Measurements from ENCODE around the gene GMDS.
A peak's percentile ranks its signal among the peaks of the same experiment; 100 is the strongest.
"Not testable (repeated sequence)": the region's sequence is repeated elsewhere in the genome, so short reads cannot be mapped to it uniquely, and the experiment has no call there.

The GMDS gene

DNA sequence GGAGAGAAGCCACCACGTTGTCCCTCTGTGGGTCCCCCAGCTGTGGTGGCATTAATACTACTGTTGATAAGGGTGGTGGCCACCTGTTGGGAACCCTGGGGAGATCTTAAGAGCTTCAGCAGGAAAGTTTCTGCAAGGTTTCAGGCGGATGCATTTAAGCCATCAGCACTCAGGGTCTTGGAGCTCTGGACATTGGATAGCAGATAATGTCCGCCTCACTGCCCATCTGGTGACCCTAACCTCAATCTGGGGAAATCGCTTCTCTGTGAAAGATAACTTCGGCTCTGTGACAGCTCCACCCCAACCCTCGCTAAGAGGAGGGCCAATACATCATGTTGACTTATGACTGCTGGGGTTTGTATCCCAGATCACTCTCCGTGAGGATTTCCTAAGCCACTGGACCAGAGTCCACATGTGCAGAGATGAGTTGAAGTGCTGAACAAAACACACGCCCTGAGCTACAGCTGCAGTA lies 542.8 kb downstream of the GMDS start:
- no peak for DNase-seq

DNA sequence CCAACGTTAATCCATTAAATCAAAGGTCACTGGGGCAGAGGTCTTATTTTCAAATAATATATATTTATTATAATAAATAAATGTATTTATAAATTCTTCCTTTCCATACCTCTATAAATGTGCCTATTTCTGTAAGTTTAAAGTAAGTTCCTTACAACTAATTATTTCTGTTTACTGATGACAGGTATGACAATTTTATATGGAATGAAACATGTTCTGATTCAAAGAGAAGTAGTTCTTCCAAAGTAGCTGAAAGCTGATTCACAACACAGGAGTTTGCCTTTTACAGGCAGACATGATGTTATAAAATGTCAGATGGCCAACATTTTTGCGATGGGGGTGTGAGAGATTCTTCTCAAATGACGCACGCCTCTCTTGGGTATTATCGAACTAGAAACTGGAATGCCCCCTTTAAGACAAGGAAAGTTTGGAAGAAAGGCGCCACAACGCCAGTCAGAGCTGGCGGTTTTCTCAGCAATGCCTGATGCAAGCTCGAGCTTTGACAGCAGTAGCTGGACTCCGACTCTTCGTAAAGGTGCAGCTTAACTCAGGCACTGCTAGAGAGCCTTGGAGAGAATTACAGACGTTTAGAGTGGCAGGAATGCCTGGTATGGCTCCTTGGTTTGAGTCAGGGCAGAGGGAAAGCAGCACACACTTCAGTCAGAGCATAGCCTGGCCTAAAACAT lies 543.6 kb downstream of the GMDS start:
- no peak for DNase-seq

DNA sequence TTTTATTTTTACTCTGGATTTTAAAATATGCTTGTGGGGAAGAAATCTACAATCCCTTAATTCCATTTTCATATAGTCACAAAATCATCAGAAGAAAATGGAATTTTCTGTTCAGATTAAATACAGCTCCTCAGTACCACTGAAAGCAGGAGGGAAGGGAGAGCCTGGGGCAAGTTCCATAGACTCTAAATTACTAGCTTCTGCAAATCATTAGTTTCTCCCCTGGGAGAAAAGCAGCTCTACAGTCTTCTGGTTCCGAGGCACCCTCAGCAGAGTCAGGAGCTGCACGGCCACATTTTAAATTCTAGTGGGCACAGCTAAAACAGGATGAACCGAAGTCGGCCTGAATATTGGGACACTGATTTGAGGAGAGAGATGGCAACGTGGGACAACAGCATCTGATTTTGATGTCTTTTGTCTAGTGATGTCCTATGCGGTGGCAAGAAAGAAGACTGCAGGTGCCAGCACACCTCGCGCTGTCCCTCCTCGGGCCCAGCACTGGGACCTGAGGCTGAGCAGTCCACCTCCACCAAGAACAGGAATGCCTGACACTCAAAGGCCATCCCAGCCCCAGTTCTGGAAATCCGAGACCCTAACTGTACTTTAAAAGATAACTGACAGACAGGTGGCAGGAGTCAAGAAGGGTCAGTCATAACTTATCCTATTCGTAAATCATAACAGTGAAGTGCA lies 545.0 kb downstream of the GMDS start:
- no peak for DNase-seq

DNA sequence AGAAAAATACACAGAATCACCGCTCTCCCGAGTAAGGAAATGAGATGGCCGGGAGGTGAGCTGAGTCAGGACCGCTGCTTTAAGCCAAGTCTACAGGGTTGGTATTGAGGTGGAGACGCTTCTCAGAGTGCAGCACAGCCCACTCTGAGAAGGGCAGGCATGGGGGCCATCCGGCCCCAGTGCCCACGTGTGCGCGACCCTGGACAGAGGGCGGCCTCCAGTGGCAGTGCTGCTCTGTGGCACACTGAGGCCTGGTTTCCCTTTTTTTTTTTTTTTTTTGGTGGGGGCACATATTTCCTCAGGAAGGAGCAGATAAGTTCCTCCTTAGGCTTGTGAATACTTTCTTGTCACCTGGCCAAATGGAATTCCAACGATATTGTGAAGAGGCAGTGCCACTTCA lies 546.9 kb downstream of the GMDS start:
- DNase-seq, result peak in 2 of 4 experiments; percentile 5 to 20

DNA sequence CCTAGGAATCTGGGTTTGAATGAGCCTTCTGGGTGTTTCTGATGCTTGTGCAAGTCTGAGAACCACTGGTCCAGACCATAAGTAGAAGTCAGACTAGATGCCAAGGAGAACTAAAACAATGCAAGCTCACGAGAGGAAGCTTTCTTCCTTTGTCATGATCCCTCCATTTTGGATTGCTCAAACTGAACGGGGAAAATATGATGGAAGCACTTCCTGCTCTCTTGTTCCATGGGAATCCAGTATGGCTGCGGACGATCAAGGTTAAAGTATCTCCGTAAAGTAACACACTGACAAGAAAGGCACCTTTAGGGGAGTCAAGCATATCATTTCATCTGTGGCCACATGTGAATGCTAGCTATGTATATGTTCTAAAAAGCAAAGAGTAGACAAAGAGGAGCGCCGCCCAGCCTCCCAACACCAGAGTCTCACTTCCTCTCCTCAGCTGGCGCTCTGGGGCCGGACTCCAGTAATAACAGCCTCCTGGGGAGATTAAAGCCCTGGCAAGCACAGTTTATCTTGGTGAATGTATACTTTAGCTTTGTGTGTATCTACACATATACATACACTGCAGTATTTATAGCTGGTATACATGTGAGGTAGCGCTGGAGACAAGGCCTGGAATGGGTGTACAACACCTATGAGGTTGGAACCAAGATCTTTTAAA lies 547.6 kb downstream of the GMDS start:
- DNase-seq, result no peak

DNA sequence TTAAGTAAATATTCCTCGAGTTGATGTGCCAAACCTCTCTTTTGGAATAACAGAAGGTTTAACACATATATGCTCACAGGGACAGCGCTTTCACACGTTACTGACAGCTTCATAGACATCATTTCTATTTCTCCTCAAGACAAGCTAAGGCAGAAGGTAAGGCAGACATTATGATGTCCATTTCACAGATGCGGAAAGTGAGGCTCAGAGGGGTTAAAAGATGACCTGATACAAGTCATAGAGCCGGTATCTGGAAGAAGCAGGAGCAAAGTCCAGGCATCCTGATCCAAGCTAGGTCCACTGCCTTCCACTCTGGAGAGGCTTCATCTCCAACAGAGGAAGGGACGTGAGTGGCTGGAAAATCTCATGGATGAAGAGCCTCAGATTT lies 548.9 kb downstream of the GMDS start:
- DNase-seq, result no peak

DNA sequence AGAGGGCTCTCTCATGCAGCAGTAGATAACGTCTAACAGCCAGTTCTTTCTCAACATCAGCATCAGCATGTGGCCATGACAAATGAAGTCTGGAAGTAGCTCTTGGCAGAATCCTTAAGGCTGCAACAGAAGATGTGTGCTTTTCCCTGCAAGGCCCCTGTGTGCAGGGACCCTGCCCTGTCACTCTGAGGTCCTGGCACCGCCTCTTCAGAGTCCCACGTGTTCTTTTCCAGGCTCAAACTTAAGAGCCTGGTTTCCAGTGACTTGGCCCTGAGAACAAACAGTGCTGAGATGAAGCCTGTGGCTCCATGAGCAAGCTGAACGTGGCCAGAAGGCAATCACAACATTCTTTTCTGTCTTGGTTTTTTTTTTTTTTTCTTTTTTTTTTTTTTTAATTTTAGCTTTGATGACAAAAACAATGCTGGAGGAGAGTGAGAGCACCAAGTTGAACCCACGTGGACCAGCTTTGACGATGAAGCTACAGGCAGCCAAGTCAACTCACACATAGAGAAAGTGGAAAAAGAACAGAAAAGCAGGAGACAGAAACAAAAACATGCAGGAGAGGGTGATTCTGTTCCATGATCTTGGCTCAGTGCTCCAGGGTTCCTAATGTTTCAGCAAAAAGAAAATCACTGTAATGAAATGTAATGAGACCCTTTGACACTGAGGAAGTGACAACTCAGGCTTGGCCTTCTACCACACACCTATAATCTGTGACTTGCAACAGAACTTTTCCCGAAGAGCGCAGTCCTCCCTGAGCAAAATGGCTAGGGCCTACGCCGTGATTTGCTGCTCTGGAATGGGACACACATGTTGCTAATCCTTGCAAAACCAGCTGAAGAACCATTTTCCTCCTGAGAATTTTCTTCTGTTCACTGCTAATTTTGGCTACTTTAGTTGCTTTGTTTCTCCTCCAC lies 549.6 kb downstream of the GMDS start:
- DNase-seq, result no peak

DNA sequence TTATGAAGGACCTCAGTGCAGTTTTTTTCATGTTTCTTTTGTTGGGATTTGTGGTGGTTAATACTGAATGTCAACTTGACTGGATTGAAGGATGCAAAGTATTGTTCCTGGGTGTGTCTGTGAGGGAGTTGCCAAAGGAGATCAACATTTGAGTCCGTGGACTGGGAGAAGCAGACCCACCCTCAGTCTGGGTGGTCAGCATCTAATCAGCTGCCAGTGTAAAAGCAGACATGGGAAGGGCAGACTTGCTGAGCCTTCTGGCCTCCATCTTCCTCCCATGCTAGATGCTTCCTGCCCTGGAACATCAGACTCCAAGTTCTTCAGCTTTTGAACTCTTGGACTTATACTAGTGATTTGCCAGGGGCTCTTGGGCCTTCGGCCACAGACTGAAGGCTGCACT lies 553.6 kb downstream of the GMDS start:
- DNase-seq, result not testable (repeated sequence)

DNA sequence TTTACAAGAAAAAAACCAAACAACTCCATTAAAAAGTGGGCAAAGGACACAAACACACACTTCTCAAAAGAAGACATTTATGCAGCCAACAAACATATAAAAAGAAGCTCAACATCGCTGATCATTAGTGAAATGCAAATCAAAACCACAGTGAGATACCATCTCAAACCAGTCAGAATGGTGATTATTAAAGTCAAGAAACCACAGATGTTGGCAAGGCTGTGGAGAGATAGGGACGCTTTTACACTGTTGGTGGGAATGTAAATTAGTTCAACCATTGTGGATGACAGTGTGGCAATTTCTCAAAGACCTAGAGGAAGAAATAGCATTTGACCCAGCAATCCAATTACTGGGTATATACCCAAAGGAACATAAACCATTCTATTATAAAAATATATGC lies 554.7 kb downstream of the GMDS start:
- DNase-seq, result not testable (repeated sequence)

DNA sequence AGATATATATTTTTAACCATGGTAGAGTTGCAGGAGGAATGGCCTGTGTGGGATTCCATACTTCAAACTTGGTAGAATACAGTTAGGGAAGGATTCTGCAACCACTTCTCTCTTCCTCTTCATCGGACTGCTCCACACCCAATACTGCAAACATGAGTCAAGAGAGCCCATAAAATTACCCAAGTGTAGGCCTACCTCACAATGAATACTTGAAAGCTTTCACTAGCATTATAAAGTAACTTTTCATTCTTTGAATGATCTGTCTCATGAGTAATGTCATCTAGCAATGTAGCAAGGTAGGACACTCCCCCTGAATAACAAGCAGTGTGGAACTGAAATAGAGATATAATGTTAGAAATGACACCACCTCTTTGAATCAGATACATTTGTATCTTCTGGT lies 556.3 kb downstream of the GMDS start:
- DNase-seq, result peak in 3 of 4 experiments; percentile 19 to 45 (median 20)

DNA sequence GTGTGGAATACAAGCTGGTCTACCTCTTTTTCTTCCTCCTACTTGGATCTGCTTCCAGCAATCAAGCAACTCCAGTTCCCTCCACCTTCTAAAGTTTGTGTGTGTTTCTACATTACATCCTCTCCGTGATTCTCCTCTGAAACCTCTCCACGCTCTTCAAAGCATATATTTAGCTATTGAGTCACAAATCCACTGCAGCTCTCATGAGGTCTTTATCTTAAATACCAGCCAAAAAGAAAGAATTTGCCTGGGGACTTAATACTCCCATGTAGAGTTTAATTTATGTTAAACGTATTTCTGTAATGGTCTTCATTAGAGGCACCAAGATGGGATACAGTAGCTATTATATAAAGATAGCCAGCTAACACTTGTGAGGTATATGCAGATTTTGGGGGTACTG lies 557.0 kb downstream of the GMDS start:
- DNase-seq, result no peak

DNA sequence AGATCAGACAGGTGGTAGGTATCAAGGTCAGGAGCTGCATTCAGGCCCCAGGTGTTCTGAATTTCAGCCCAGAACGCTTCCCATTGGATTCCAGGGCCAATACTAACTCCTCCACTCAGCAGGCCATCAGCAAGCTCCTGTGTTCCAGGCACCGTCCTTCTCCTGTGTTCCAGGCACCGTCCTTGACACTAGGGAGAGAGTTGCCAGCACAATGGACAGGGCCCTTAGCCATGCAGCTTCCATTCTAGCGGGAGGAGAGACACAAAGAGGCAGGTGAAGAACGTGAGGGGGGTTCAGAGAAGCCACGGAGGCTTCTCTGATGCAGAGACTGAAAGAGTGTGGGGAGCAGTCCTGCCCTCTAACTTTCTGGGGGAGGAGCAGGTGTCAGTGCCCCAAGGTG lies 558.0 kb downstream of the GMDS start:
- DNase-seq, result no peak

DNA sequence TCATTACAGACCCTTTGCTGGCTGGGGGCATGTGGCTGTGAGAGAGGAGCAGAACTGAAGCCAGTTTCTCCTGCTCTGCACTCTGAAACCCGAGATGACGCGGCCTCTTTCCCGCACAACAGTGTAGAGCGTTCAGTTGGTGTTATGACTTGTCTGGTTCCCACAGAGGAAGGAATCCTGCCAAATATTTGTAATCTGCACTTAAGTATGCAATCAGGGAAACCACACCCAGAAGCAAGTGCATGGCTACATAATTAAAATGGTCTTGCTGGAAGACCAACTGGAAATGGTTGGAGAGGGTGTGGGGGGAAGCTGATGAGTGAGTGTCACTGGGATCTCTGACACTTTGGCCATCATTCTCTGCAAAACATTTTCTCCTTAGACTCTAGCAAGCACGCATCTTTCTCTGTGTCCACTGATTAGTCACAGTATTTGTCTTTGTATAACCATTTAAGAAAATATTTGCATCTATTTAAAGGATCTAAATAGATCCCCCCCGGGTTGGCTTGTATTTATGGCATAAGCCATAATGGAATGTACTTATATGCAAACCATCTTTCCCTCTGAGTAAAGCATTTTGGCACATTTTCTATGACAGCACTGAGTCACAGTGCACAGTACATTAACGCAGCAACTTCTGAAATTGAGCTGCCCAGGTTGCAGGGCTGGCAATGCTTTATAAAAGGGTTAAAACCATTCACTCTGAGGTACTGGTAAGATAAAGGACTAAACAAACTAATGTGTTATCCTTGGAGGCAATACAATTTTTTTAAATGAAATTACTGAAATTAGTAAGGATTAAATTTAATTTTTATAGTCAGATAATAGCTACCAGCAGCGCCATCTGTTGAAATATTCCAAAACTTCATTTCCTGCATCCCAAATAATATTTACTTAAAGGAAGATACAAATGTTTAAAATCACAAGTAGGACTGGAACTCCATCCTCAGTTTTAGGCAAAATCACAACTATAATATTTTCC lies 559.0 kb downstream of the GMDS start:
- peak in 1 of 4 experiments; percentile 21 for DNase-seq

DNA sequence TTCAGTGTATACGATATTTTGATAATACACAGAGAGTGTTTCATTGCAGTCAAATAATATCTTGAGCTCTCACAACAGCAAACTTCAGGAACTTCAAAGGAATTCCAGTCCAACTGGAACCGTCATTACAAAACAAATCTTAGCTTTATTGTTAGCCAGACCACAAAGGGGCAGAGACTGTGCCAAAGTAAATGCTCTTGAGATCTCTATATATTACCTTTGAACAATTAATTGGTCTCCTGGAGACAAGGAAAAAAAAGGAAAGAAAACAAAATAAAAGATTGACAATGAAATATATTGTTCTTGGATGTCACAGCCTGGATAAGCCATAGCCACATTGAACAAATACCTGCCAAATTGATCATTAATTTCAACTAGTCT lies 565.7 kb downstream of the GMDS start:
- DNase-seq, result no peak

DNA sequence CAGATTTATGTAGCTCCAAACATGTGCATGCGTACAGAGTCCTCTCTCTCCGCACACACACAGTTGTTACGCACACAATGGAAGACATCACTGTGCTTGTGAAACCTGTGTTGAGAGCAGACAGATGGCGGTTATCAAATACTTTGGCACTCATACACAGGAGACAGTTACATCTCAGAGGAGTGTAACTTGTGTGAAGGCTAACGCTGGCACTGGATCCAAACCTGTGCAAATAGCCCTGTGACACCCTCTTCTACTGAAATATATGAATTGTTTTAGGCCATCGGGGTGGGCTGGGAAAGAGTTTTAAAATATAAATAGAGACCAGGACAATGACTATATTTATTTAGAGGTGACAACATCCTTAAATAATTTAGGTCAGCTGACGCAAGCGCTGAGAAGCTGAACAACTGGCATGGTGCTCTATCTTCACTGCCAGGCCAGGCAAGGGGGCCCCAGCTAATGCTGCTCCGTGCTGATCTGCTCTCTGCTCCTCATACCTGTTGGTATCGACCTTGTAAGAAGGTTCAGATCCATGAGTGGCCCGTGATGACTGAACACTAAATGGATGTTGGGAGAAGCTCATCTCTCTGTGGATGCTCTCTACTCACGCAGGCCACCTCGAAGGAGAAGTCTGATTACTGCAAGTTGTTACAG lies 566.2 kb downstream of the GMDS start:
- DNase-seq, result no peak

DNA sequence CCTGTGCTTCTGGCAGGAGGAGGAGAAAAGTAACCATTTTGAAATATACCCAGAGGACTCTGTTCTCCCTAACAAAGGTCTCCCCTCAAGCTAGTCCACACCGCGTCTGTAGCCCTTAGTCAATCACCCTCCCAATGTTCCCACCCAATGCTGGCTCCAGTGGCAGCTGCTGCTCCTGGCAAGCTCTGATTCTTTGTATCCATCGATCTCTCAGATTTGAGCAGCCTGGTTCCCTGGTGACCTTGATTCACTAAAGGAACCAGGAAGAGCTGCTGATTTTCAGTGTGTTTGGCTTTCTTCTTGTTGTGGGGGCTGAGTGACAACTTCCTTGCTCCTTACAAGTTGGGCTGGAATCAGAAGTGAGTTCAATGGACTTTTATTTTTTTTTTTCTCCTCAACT lies 567.2 kb downstream of the GMDS start:
- DNase-seq, result no peak

DNA sequence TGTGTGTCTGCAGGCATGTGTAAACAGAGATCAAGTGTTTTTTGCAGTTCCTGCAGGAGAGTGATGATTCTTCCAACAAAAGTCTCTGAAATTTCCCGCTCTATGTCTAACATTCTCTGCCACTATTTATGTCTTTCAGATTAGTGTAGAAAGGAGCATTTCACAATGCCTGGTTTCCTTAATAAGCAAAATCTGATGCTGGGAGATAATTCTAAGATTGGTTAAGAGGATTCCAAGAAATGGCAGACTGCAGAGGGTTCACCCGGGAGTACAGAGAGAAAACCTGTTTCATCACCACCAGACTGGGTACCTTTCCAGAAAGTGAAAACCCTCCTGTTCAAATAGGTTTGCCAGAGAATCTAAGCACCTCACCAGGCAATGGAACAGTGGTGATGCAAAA lies 573.0 kb downstream of the GMDS start:
- DNase-seq, result no peak

DNA sequence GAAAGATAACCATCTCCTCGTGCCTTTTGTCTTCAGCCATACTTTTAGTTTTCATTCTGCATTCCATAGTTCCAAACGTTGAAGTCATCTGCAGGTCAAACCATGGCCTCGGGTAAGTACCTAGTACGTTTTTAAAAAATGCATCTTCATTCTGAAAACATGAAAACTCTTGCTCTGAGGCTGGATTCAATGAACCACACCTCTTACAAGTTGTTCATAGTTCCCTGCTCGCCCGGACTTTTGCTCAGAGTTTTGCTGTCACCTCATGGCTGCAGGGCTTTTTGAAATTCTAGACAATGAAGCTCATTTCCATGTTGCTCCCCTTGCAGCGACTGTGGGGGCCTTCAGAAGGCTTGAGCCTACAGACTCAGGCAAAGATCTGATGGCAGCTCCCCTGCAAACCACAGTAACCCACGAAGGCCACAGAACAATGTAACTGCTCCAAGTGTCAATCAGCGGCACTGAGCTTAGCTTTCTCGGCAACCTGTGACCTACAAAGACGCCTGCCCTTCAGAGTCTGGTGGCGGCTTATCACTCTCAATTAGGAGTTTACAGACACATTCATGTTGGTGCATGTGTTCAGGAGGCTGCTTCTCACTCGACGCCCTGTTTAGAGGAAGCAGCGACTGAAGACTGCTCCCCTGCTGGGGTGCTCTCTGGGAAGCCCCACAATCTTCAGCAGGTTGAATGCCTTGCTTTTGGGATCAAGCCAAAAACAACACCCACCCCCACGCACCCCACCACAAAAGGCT lies 574.5 kb downstream of the GMDS start:
- no peak for DNase-seq

DNA sequence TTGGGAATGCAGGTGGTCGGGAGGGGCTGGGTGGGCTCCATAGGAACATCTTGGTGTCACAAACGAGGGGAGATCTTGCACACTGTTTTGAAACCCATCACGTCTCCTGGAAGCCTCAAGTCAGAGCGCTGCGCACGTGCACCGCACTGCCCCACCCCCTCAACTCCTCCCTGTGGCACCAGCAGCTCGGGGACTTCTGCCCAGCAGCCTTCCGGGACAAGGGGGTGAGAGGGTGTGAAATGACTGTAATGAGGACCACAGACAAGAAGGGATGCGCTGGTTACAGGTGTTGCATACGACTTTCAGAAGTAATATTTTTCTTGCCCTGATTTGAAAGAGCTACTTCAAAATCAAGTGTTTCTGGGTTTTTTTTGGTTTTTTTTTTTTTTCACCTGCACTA lies 575.4 kb downstream of the GMDS start:
- DNase-seq, result no peak

DNA sequence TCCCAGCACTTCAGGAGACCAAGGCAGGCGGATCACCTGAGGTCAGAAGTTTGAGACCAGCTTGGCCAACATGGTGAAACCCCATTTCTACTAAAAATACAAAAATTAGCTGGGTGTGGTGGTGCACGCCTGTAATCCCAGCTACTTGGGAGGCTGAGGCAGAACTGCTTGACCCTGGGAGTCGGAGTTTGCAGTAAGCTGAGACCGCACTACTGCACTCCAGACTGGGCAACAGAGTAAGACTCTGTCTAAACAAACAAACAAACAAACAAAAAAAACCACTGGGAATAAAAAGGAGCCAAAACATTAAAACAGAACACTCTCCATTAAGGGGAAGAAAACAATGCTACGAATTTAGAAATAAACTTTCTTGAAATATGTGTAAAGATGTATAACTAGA lies 576.9 kb downstream of the GMDS start:
- DNase-seq, result not testable (repeated sequence)

All from suppressor macrophage (primary cell).